Esophagus squamous epithelium (tissue), 5 donors: ENCODE data around the gene TBCD. TPM values are rescaled to one million over a fixed set of nuclear protein-coding genes. Genes with fewer than 3 reads are reported as not detected.

Experiments
- DNase-seq: peaks from one replicate; lab custom pipeline; 2025; lab: John Stamatoyannopoulos, UW
- H3K27ac ChIP-seq, 4 donors: fragments of 200-600 bp; sonication (generic); one replicate each; pipeline ENCODE4 v1.5.1; 2016 to 2019; ENCODE audit warnings: mild to moderate bottlenecking in 1 of 4
- H3K27me3 ChIP-seq, 4 donors: fragments of 200-600 bp; sonication (generic); 1 replicate in 3 of 4; 2 replicates in 1 of 4; pipeline versions ENCODE4 v1.5.1 to v1.6.0; 2017 to 2021; ENCODE audit warnings: antibody characterized with exemption in 1 of 4
- H3K36me3 ChIP-seq, 3 donors: fragments of 200-600 bp; sonication (generic); one replicate each; pipeline ENCODE4 v1.5.1; 2016 to 2019
- H3K4me1 ChIP-seq, 3 donors: fragments of 200-600 bp; sonication (generic); one replicate each; pipeline ENCODE4 v1.5.1; 2017 to 2019
- H3K4me3 ChIP-seq, 4 donors: fragments of 200-600 bp; sonication (generic); 1 replicate in 3 of 4; 2 replicates in 1 of 4; pipeline ENCODE4 v1.5.1; 2016 to 2019; ENCODE audit warnings: mild to moderate bottlenecking in 2 of 4, moderate library complexity in 1 of 4
- H3K9me3 ChIP-seq, 3 donors: fragments of 200-600 bp; sonication (generic); one replicate each; pipeline ENCODE4 v1.5.1; 2016 to 2019
- POLR2A ChIP-seq, 4 donors: fragments of 450-650 bp; IDR thresholded peaks; one replicate each; pipeline ENCODE4 v1.6.1; 2017; ENCODE audit warnings: antibody characterized with exemption in 4 of 4, mild to moderate bottlenecking in 4 of 4, moderate library complexity in 3 of 4
- WGBS, 2 donors: methylation state at CpG; one replicate each; pipeline ENCODE4 v1.1.5; 2018; 5-methylcytosine and 5-hydroxymethylcytosine counted together
- intact Hi-C: fragments of 100-400 bp; cut with DNase I; formaldehyde crosslinking; loops from one replicate; pipeline ENCODE4 v1.15.0; 2022
- total RNA-seq, 4 donors: library from RNA; depleted of rRNA; stranded (reverse); fragments of >200 nt; gene quantifications; one replicate each; pipeline ENCODE4 v1.1.0, GENCODE V29; 2016
- TF ChIP-seq, protein P1 (sequence below), 6 experiments: fragments of 450-650 bp in 4 of 6; fragments of 200-600 bp in 2 of 6; sonication (generic) in 2 of 6; IDR thresholded peaks; one replicate each; pipeline ENCODE4 v1.5.1; 2016 to 2019; ENCODE audit warnings: antibody characterized with exemption in 6 of 6, mild to moderate bottlenecking in 4 of 6, moderate library complexity in 4 of 6
- donor health status: DM: yes; HTN: yes; CAD: no.

Gene TBCD
- total RNA-seq, 4 donors from 2014 or later, result 38.8 to 58.3 (median 55.0) TPM

DNA sequence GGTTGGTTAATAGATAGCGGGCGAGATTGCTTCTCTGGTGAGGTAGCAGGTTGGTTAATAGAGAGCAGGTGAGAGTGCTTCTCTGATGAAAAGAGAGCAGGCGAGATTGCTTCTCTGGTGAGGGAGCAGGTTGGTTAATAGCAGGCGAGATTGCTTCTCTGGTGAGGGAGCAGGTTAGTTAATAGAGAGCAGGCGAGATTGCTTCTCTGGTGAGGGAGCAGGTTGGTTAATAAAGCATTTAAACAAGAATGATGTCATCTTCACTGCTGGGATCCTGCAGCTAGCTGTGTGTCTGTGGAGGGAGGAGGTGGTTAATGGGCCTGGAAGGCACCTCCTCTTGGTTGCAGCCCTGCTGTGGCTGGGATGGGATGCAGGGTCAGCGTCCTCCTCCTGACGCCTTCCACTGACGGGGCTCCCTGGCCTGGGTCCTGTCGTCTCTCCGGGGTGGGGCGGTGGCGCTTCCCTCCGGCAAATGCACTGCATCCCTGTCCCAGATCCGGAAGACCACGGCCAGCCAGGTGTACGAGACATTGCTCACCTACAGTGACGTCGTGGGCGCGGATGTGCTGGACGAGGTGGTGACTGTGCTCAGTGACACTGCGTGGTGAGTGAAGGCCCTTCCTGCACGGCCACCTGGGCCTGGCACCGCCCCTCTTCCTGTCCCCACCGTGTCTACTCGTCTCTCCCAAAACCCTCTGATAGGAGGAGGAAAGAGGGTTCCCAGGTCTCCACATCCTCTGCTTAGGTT is 187.2 kb downstream of the TBCD start:
- intact Hi-C loops, result no loop called here
- TF ChIP-seq POLR2A (IDR thresholded peaks at IDR 0.05), result no peak
- TF ChIP-seq, protein P1, sequence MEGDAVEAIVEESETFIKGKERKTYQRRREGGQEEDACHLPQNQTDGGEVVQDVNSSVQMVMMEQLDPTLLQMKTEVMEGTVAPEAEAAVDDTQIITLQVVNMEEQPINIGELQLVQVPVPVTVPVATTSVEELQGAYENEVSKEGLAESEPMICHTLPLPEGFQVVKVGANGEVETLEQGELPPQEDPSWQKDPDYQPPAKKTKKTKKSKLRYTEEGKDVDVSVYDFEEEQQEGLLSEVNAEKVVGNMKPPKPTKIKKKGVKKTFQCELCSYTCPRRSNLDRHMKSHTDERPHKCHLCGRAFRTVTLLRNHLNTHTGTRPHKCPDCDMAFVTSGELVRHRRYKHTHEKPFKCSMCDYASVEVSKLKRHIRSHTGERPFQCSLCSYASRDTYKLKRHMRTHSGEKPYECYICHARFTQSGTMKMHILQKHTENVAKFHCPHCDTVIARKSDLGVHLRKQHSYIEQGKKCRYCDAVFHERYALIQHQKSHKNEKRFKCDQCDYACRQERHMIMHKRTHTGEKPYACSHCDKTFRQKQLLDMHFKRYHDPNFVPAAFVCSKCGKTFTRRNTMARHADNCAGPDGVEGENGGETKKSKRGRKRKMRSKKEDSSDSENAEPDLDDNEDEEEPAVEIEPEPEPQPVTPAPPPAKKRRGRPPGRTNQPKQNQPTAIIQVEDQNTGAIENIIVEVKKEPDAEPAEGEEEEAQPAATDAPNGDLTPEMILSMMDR (IDR thresholded peaks at IDR 0.05), result no peak
- Histone ChIP-seq H3K27me3 (no peaks in the 10 kb centered on the region), H3K9me3 (peaks cover 0 to 12% (median 0%) of the 10 kb centered on the region in 3 donors), H3K36me3 (peaks cover 37 to 100% (median 38%) of the 10 kb centered on the region in 3 donors), H3K4me1 (no peaks in the 10 kb centered on the region), H3K27ac (no peak overlapping the region), H3K4me3 (no peak overlapping the region)
- 75 to 92% methylated on average over 9 to 11 of the region's 26 CpGs for WGBS, 2 donors
- no peak for DNase-seq

DNA sequence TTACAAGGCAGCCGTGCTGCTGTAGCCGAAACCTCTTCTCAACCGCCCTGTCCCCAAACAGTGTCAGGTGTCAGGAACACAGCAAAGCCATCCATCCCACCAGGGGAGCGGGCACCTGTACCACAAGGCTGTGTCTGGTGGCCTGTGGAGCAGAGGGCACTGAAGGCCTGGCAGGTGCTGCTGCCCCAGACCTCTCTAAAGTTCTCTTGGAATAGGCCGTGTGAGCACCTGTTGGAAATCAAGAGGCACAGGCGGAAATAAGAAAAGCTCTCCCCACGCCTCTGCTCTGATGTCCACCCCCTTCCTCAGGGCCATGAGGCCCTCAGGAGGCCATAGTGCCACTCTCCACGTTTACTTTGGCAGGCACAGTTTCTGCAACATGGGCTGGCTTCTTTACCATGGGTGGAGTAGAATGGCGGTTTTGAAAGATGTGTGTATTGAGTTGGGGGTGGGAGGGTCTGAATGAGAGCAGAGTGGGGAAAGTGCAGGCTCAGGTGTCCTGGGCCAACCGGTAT is 187.8 kb downstream of the TBCD start:
- no peaks in the 10 kb centered on the region for H3K4me1 ChIP-seq
- no peaks in the 10 kb centered on the region for H3K27me3 ChIP-seq
- H3K9me3 ChIP-seq, result peaks cover 3 to 18% (median 5%) of the 10 kb centered on the region in 3 donors
- TF ChIP-seq, protein P1 (IDR thresholded peaks at IDR 0.05), result no peak
- no peak for TF ChIP-seq POLR2A (IDR thresholded peaks at IDR 0.05)
- H3K27ac ChIP-seq, result no peak overlapping the region
- no peak overlapping the region for H3K4me3 ChIP-seq
- 83 to 84% methylated on average over 6 of the region's 10 CpGs for WGBS, 2 donors
- intact Hi-C loops, result no loop called here
- DNase-seq, result no peak
- peaks cover 37 to 100% (median 40%) of the 10 kb centered on the region in 3 donors for H3K36me3 ChIP-seq

DNA sequence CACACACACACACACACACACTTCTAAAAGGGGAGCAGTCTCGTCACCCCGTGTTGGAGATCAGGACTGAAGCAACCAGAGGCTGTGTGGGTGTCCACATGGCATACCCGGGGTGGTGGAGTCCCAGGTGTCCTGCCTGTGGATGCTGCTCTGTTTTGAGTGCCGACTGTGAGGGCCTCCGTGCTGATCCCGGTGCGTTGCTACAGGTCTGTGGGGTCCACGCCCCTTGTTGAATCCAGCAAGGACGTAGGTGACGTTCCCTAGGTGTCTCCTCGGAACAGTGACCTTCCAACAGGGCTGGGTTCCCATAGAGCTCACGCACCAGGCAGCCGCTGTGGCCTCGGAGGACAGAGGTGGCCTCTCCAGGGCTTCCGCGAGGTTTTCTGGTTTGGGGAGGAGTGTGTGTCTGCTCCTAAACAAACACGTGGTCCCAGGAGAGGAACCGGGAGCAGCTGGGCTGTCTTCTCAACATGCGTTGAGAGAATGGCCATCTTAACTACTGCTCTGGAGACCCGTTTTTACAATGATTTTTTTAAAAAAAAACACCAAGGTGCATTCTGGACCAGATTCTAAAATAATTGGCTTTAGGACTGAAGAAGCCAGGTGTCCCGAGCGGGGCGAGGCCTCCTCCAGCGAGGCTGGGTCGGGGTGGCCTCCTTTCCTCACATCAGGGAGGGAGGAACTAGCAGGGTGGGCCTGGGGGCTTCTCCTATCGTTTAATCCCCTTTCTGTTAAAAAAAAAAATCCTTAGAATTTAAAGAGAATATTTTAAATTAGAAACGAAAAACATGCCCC is 188.6 kb downstream of the TBCD start:
- Histone ChIP-seq H3K4me1 (no peaks in the 10 kb centered on the region), H3K27me3 (no peaks in the 10 kb centered on the region), H3K9me3 (peaks cover 10 to 25% (median 12%) of the 10 kb centered on the region in 3 donors), H3K36me3 (peaks cover 37 to 100% (median 40%) of the 10 kb centered on the region in 3 donors), H3K4me3 (no peak overlapping the region), H3K27ac (no peak overlapping the region)
- 67 to 87% methylated on average over 11 to 16 of the region's 27 CpGs for WGBS, 2 donors
- TF ChIP-seq POLR2A (IDR thresholded peaks at IDR 0.05), result no peak
- TF ChIP-seq, protein P1 (IDR thresholded peaks at IDR 0.05), result no peak
- intact Hi-C loops, result no loop called here
- DNase-seq, result no peak

DNA sequence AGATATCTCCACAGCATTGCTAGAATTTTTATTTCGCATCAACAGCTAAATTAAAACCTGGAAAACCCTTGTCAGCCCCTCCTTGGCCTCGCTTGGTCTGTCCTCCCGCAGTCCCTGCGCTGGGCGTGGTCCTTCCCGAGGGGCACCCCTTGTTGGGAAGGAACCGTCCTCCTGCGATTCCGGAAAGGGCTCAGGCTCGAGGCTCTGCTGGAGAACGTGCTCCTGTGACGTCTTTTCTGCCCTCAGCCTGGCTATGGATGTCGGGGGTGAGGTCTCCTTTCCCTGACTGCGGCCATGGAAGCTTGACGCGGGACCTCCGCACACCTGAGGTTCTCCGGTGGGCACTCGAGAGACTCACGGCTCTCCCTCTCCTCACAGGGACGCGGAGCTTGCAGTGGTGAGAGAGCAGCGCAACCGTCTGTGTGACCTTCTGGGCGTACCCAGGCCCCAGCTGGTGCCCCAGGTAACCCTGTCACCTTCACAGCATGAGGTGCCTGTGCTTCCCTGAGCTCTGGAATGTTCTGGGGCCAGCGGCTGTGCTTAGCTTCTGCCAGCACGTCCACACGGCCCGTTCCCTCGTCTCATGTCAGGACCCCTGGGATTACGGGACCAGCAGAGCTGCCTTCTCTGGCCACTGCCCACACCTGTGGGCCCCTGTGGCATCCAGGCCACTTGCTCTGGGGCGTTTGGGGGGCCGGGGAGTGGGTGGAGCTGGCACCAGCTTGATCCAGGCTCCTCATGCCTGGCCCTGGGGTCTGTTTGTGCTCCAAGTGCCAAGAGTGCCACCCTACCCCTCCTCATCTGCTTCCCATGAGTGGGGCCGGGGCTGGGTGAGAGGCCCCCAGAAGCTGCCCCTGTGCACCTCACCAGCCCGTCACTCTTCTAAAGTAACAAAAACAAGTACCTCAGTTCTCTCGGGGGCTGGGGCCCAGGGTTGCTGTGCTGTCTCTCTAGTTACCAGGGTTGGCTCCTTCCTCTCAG is 189.4 kb downstream of the TBCD start:
- Histone ChIP-seq H3K9me3 (peaks cover 12 to 34% (median 16%) of the 10 kb centered on the region in 3 donors), H3K4me3 (no peak overlapping the region), H3K27ac (no peak overlapping the region), H3K27me3 (no peaks in the 10 kb centered on the region), H3K4me1 (no peaks in the 10 kb centered on the region), H3K36me3 (peaks cover 37 to 98% (median 40%) of the 10 kb centered on the region in 3 donors)
- no peak for DNase-seq
- WGBS, 2 donors, result 93% methylated on average over 19 to 29 of the region's 36 CpGs
- intact Hi-C loops, result no loop called here
- TF ChIP-seq, protein P1 (IDR thresholded peaks at IDR 0.05), result no peak
- no peak for TF ChIP-seq POLR2A (IDR thresholded peaks at IDR 0.05)
